IPS DF 6.9 (cell line): ENCODE results near the gene SPOCK1.

Source experiments
- DNase-seq: peaks from one replicate; pipeline ENCODE4 v3.0.0-alpha.2; 2013; ENCODE audit warnings: low read depth, low spot score
- H3K27ac ChIP-seq: one replicate; pipeline ENCODE4 v1.5.1; 2013; ENCODE audit warnings: low read length, control low read depth
- H3K27me3 ChIP-seq: 2 replicates; pipeline ENCODE4 v1.6.1; 2013; ENCODE audit warnings: mild to moderate bottlenecking, low read length; ENCODE audit not compliant: control insufficient read depth, insufficient read depth
- H3K36me3 ChIP-seq: 2 replicates; pipeline ENCODE4 v1.6.1; 2013; ENCODE audit warnings: low read length; ENCODE audit not compliant: control insufficient read depth, insufficient read depth
- H3K4me1 ChIP-seq: 2 replicates; pipeline ENCODE4 v1.6.1; 2013; ENCODE audit warnings: low read length; ENCODE audit not compliant: control insufficient read depth, insufficient read depth
- H3K4me3 ChIP-seq: 2 replicates; pipeline ENCODE4 v1.5.1; 2013; ENCODE audit warnings: mild to moderate bottlenecking, low read length
- H3K9me3 ChIP-seq: 2 replicates; pipeline ENCODE4 v1.6.1; 2013; ENCODE audit warnings: low read length, inconsistent platforms; ENCODE audit not compliant: control insufficient read depth, insufficient read depth
- WGBS: extraction: QIAGEN DNeasy Blood & Tissue Kit; methylation state at CpG from one replicate; pipeline ENCODE4 v1.1.7; 2013; ENCODE audit warnings: mixed read lengths, missing lambda C conversion rate; ENCODE audit not compliant: insufficient read length, insufficient coverage; 5-methylcytosine and 5-hydroxymethylcytosine counted together

SPOCK1 gene

DNA sequence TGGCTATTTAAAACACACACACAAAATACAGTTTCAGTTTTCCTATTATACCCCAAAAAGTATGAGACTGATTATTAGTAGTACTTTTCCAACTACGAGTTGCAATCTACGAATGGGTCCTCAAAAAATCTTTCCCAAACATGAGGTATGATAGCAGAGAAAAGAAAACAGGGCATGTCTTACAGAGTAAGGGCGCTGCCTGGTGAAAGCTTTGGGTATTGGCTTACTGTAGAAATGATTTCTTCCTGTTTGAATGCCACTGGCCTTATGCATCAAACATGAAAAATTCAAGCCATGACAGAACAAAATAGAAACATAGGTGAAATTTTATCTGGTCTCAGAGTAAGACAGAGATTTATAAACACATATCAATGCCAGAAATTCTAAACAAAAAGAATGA is 448.0 kb downstream of the SPOCK1 start:
- Histone ChIP-seq H3K9me3 (no peaks in the 10 kb centered on the region), H3K27ac (no peak overlapping the region), H3K4me1 (no peaks in the 10 kb centered on the region), H3K36me3 (no peaks in the 10 kb centered on the region), H3K4me3 (no peak overlapping the region), H3K27me3 (no peaks in the 10 kb centered on the region)
- no CpG with 5 or more reads among the region's 3 CpGs for WGBS
- DNase-seq, result no peak

DNA sequence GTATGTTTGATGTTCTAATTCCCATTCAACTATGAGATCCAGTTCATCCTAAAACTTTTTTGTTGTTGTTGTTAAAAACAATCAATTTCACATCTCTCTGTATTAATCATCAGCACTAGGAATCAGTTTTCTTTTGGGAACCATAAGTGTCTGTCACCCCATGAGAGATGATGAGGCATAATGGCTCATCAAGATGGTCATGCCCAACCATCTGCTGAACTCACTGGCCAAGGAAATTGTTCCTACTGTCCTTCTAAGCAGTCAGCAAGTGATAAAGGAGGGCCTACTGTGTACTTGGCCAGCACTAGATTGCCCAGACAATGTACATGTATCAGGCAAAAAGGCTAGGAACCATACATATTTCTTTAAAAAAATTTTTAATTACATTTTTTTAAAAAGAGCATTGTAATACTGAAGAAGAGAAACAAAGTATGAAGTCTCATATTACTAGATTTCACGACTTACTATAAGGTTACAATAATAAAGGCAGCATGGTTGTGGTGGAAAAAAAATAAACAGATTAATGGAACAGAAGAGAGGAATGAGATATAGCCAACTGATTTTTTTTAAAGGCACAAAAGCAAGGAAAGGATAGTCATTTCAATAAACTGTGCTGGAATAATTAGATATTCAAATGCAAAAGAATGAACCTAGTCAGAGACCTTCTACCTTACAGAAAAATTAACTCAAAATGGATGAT is 458.3 kb downstream of the SPOCK1 start:
- no CpG with 5 or more reads among the region's 1 CpG for WGBS
- DNase-seq, result no peak

DNA sequence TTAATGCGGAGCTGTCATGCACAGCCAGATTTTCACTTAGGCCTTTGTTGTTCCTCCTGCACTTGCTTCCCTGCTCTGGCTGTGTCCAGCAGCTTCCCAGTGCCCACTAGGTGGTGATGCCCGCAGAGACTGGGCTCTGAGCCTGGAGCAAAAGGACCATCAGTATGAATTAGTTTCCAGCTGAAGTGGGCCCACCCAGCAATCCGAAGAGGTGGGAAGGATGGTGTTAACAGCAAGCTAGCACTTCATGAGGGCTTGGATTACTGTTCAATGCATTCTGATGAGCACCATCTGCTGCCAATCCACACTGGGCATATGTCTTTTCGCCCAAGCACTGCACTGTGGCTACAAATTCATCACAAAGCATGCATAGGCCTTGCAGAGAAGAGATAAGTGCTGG is 459.1 kb downstream of the SPOCK1 start:
- Histone ChIP-seq H3K9me3 (no peaks in the 10 kb centered on the region), H3K4me1 (peaks cover 8% of the 10 kb centered on the region), H3K27me3 (no peaks in the 10 kb centered on the region), H3K36me3 (no peaks in the 10 kb centered on the region), H3K27ac (no peak overlapping the region), H3K4me3 (no peak overlapping the region)
- no peak for DNase-seq
- WGBS, result no CpG with 5 or more reads among the region's 4 CpGs

More for the DNA sequence above, 458.3 kb downstream of the SPOCK1 start:
- peaks cover 5% of the 10 kb centered on the region for H3K4me1 ChIP-seq
- H3K27me3 ChIP-seq, result no peaks in the 10 kb centered on the region
- no peak overlapping the region for H3K4me3 ChIP-seq
- no peak overlapping the region for H3K27ac ChIP-seq
- H3K36me3 ChIP-seq, result no peaks in the 10 kb centered on the region
- H3K9me3 ChIP-seq, result no peaks in the 10 kb centered on the region

DNA sequence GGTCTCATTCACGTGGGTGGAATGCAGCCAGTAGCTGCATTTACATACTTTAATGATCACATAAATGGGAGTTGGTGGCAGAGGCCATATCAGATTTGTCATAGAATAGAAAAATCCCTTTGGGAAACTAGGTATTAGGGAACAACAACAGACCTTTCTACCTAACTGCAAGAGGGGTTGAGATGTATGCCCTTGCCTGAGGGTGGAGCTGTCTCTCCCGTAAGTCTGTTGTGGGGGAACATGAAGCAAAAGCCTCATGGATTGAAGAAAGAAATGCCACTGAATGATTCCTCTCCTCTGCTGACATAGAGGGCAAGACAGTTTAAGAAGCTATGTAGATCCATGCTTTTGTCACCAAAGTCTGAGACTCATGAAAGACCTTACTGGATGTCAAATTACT is 461.3 kb downstream of the SPOCK1 start:
- H3K9me3 ChIP-seq, result no peaks in the 10 kb centered on the region
- H3K27ac ChIP-seq, result no peak overlapping the region
- no peaks in the 10 kb centered on the region for H3K27me3 ChIP-seq
- H3K4me3 ChIP-seq, result no peak overlapping the region
- peaks cover 11% of the 10 kb centered on the region for H3K4me1 ChIP-seq
- no CpG with 5 or more reads among the region's 2 CpGs for WGBS
- H3K36me3 ChIP-seq, result no peaks in the 10 kb centered on the region
- DNase-seq, result no peak

GRCh38 chr5:137036640-137037039 is 462.5 kb downstream of the SPOCK1 start:
- no CpG with 5 or more reads among the region's 7 CpGs for WGBS
- no peak overlapping the region for H3K27ac ChIP-seq

DNA sequence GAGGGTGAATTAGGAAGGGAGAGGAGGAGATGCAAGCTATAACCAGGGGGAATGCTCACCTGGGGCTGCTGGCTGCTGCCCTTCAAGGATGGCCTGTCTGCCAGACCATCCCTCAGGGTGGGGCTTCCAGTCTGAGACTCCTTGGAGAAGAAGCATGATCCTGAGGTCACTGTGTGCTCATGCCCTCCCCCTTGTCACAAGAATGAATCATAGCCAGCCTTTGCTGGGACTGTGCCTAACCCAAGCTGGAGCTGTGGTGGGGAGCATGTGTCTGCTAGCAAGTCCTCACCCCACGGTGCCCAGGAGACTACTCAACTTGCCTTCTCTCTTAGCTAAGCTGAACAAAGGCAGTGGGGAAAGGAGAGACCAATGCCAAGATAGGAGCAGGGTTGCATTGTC is 463.6 kb downstream of the SPOCK1 start:
- no peaks in the 10 kb centered on the region for H3K36me3 ChIP-seq
- no peak for DNase-seq

More at GRCh38 chr5:137036640-137037039, 462.5 kb downstream of the SPOCK1 start:
- H3K4me1 ChIP-seq, result peaks cover 11% of the 10 kb centered on the region
- H3K36me3 ChIP-seq, result no peaks in the 10 kb centered on the region
- H3K9me3 ChIP-seq, result no peaks in the 10 kb centered on the region
- H3K4me3 ChIP-seq, result no peak overlapping the region
- no peaks in the 10 kb centered on the region for H3K27me3 ChIP-seq
- DNase-seq, result no peak

GRCh38 chr5:137034764-137035479 is 464.2 kb downstream of the SPOCK1 start:
- no CpG with 5 or more reads among the region's 10 CpGs for WGBS
- Histone ChIP-seq H3K9me3 (no peaks in the 10 kb centered on the region), H3K4me1 (peaks cover 10% of the 10 kb centered on the region), H3K4me3 (no peak overlapping the region), H3K27ac (no peak overlapping the region), H3K27me3 (no peaks in the 10 kb centered on the region), H3K36me3 (no peaks in the 10 kb centered on the region)
- no peak for DNase-seq

More for the DNA sequence above, 463.6 kb downstream of the SPOCK1 start:
- no CpG with 5 or more reads among the region's 1 CpG for WGBS
- H3K4me3 ChIP-seq, result no peak overlapping the region
- H3K27me3 ChIP-seq, result no peaks in the 10 kb centered on the region
- H3K27ac ChIP-seq, result no peak overlapping the region
- peaks cover 11% of the 10 kb centered on the region for H3K4me1 ChIP-seq
- H3K9me3 ChIP-seq, result no peaks in the 10 kb centered on the region

GRCh38 chr5:137034213-137034612 is 464.9 kb downstream of the SPOCK1 start:
- peaks cover 10% of the 10 kb centered on the region for H3K4me1 ChIP-seq
- no peak overlapping the region for H3K4me3 ChIP-seq
- no peak overlapping the region for H3K27ac ChIP-seq
- WGBS, result no CpG with 5 or more reads among the region's 4 CpGs
- no peaks in the 10 kb centered on the region for H3K36me3 ChIP-seq
- no peak for DNase-seq
- H3K9me3 ChIP-seq, result no peaks in the 10 kb centered on the region
- H3K27me3 ChIP-seq, result no peaks in the 10 kb centered on the region

DNA sequence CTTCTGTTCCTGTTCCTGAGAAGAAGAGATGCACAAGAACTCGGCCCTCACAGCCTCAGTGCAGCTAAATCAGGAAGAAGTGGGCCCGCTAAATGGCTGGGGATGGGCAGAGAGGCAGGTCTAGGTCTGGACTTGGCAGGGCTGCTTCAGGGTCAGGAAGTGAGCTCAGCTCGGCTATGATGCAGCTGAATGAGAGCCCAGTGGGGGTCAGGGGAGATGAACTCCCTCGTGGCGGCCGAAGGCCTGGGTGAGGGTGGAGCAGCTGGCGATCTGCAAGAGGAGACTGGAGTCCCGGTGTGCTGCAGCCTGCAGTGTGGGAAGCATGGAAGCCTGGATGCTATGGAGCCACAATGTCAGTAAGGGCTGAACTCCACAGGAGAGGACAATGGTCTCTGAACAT is 466.2 kb downstream of the SPOCK1 start:
- DNase-seq, result no peak
- Histone ChIP-seq H3K36me3 (no peaks in the 10 kb centered on the region), H3K27me3 (no peaks in the 10 kb centered on the region), H3K27ac (no peak overlapping the region), H3K4me3 (no peak overlapping the region), H3K9me3 (no peaks in the 10 kb centered on the region), H3K4me1 (peaks cover 10% of the 10 kb centered on the region)
- no CpG with 5 or more reads among the region's 8 CpGs for WGBS

GRCh38 chr5:137027758-137028157 is 471.4 kb downstream of the SPOCK1 start:
- Histone ChIP-seq H3K27ac (no peak overlapping the region), H3K4me1 (no peaks in the 10 kb centered on the region; the same call in 1 of the 2 replicates), H3K4me3 (no peak overlapping the region), H3K27me3 (no peaks in the 10 kb centered on the region), H3K9me3 (no peaks in the 10 kb centered on the region), H3K36me3 (no peaks in the 10 kb centered on the region)
- no CpG with 5 or more reads among the region's 1 CpG for WGBS
- DNase-seq, result no peak
